Nephron (organoid): ENCODE data around the gene ZDHHC14.

Experiments
- H3K27ac Mint-ChIP-seq, 3 experiments: 2 replicates each; pipeline ENCODE4 v1.8.0; 2020; ENCODE audit warnings: mixed read lengths in 3 of 3, mild to moderate bottlenecking in 2 of 3, moderate library complexity in 1 of 3
- H3K27me3 Mint-ChIP-seq: 2 replicates; pipeline ENCODE4 v1.8.0; 2021; ENCODE audit warnings: low read depth, mild to moderate bottlenecking, moderate library complexity, mixed read lengths
- H3K36me3 Mint-ChIP-seq: 2 replicates; pipeline ENCODE4 v1.8.0; 2020; ENCODE audit warnings: low read depth, mixed read lengths
- H3K4me1 Mint-ChIP-seq: 2 replicates; pipeline ENCODE4 v1.8.0; 2020; ENCODE audit warnings: mixed read lengths
- H3K4me3 Mint-ChIP-seq, 3 experiments: 2 replicates each; pipeline ENCODE4 v1.8.0; 2020; ENCODE audit warnings: mild to moderate bottlenecking in 3 of 3, mixed read lengths in 3 of 3, moderate library complexity in 2 of 3
- H3K9me3 Mint-ChIP-seq: 2 replicates; pipeline ENCODE4 v1.8.0; 2020; ENCODE audit warnings: mixed read lengths
- CTCF ChIP-seq, 3 experiments: fragments of 200-600 bp; sonication (generic); IDR thresholded peaks; one replicate each; pipeline ENCODE4 v1.5.0; 2021; ENCODE audit warnings: antibody characterized with exemption in 3 of 3; ENCODE audit not compliant: unreplicated experiment in 3 of 3

Gene ZDHHC14

GRCh38 chr6:157503018-157503747 is 122.2 kb downstream of the ZDHHC14 start:
- Mint-ChIP-seq H3K4me3 (no peak overlapping the region), H3K9me3 (peaks cover 28% of the 10 kb centered on the region), H3K36me3 (peaks cover 30% of the 10 kb centered on the region), H3K4me1 (peaks cover 4% of the 10 kb centered on the region), H3K27ac (no peak overlapping the region), H3K27me3 (peaks cover 3% of the 10 kb centered on the region)
- no peak for TF ChIP-seq CTCF (IDR thresholded peaks at IDR 0.05; ENCODE audit: unreplicated experiment in 3 of 3)

- H3K36me3 Mint-ChIP-seq: peaks cover 38% of the 10 kb centered on the region
- TF ChIP-seq CTCF (IDR thresholded peaks at IDR 0.05; ENCODE audit: unreplicated experiment in 3 of 3): no peak
- no peak overlapping the region for H3K4me3 Mint-ChIP-seq
- H3K27me3 Mint-ChIP-seq: peaks cover 3% of the 10 kb centered on the region
- H3K9me3 Mint-ChIP-seq: peaks cover 35% of the 10 kb centered on the region
- H3K27ac Mint-ChIP-seq: no peak overlapping the region
- H3K4me1 Mint-ChIP-seq: peaks cover 4% of the 10 kb centered on the region
Measured at GRCh38 chr6:157505912-157506491, 125.0 kb downstream of the ZDHHC14 start.

GRCh38 chr6:157510323-157511188 is 129.6 kb downstream of the ZDHHC14 start:
- H3K4me1 Mint-ChIP-seq: no peaks in the 10 kb centered on the region
- no peak overlapping the region for H3K27ac Mint-ChIP-seq
- peaks cover 24% of the 10 kb centered on the region for H3K36me3 Mint-ChIP-seq
- no peak for TF ChIP-seq CTCF (IDR thresholded peaks at IDR 0.05; ENCODE audit: unreplicated experiment in 3 of 3)
- H3K4me3 Mint-ChIP-seq: no peak overlapping the region
- H3K9me3 Mint-ChIP-seq: peaks cover 26% of the 10 kb centered on the region
- H3K27me3 Mint-ChIP-seq: peaks cover 3% of the 10 kb centered on the region

- Mint-ChIP-seq H3K9me3 (peaks cover 13% of the 10 kb centered on the region), H3K36me3 (peaks cover 13% of the 10 kb centered on the region), H3K27ac (no peak overlapping the region), H3K27me3 (peaks cover 6% of the 10 kb centered on the region), H3K4me1 (no peaks in the 10 kb centered on the region), H3K4me3 (no peak overlapping the region)
- no peak for TF ChIP-seq CTCF (IDR thresholded peaks at IDR 0.05; ENCODE audit: unreplicated experiment in 3 of 3)
Measured at GRCh38 chr6:157511682-157512381, 130.8 kb downstream of the ZDHHC14 start.

GRCh38 chr6:157512382-157512682 is 131.3 kb downstream of the ZDHHC14 start:
- no peaks in the 10 kb centered on the region for H3K4me1 Mint-ChIP-seq
- TF ChIP-seq CTCF (IDR thresholded peaks at IDR 0.05; ENCODE audit: unreplicated experiment in 3 of 3): no peak
- peaks cover 11% of the 10 kb centered on the region for H3K9me3 Mint-ChIP-seq
- no peak overlapping the region for H3K4me3 Mint-ChIP-seq
- H3K36me3 Mint-ChIP-seq: peaks cover 13% of the 10 kb centered on the region
- H3K27ac Mint-ChIP-seq: no peak overlapping the region
- peaks cover 6% of the 10 kb centered on the region for H3K27me3 Mint-ChIP-seq
